DMS114 treated with DMSO at 0.1 percent for 48 hours (cell line): ENCODE results near the gene RBM28.
A peak's percentile ranks its signal among the peaks of the same experiment; 100 is the strongest.

ENCODE experiments used
- DNase-seq: peaks from one replicate; lab custom pipeline; 2025; ENCODE audit not compliant: unreplicated experiment; lab: John Stamatoyannopoulos, UW

RBM28 gene

GRCh38 chr7:128350708-128351295 is 7.1 kb upstream of the RBM28 start:
- DNase-seq = no peak

- DNase-seq = no peak
Observed at GRCh38 chr7:128349466-128349825, 5.7 kb upstream of the RBM28 start.

- DNase-seq = peak; percentile 37
Observed at GRCh38 chr7:128347647-128348097, 4.0 kb upstream of the RBM28 start.

GRCh38 chr7:128344431-128344774 is 695 bp upstream of the RBM28 start:
- no peak for DNase-seq

GRCh38 chr7:128341733-128342132 is 2.0 kb downstream of the RBM28 start:
- DNase-seq = no peak

- DNase-seq = no peak
Observed at GRCh38 chr7:128335730-128336129, 8.0 kb downstream of the RBM28 start.

GRCh38 chr7:128324368-128324680 is 19.4 kb downstream of the RBM28 start:
- no peak for DNase-seq

- DNase-seq = no peak
Observed at GRCh38 chr7:128323459-128324367, 20.0 kb downstream of the RBM28 start.

- no peak for DNase-seq
Observed at GRCh38 chr7:128323040-128323439, 20.7 kb downstream of the RBM28 start.

- DNase-seq = peak; percentile 20
Observed at GRCh38 chr7:128322040-128322643, 21.6 kb downstream of the RBM28 start.

GRCh38 chr7:128321044-128321422 is 22.7 kb downstream of the RBM28 start:
- DNase-seq = no peak

GRCh38 chr7:128318691-128319090 is 25.0 kb downstream of the RBM28 start:
- no peak for DNase-seq

- no peak for DNase-seq
Observed at GRCh38 chr7:128311013-128311412, 32.7 kb downstream of the RBM28 start.

- DNase-seq = no peak
Observed at GRCh38 chr7:128310499-128310898, 33.2 kb downstream of the RBM28 start.

GRCh38 chr7:128309976-128310375 is 33.7 kb downstream of the RBM28 start:
- DNase-seq = no peak

GRCh38 chr7:128309124-128309523 is 34.6 kb downstream of the RBM28 start:
- no peak for DNase-seq

GRCh38 chr7:128307061-128307460 is 36.6 kb downstream of the RBM28 start:
- no peak for DNase-seq

- no peak for DNase-seq
Observed at GRCh38 chr7:128304212-128304611, 39.5 kb downstream of the RBM28 start.

- DNase-seq = no peak
Observed at GRCh38 chr7:128303643-128304042, 40.1 kb downstream of the RBM28 start.

- no peak for DNase-seq
Observed at GRCh38 chr7:128303133-128303532, 40.6 kb downstream of the RBM28 start.

- no peak for DNase-seq
Observed at GRCh38 chr7:128302139-128302538, 41.6 kb downstream of the RBM28 start.

- DNase-seq = no peak
Observed at GRCh38 chr7:128299109-128299607, 44.5 kb downstream of the RBM28 start.
